ENCODE results near the gene BMPER.

Gene BMPER

GRCh38 chr7:34074421-34074820, 169.1 kb downstream of the BMPER start:
- TF ChIP-seq CTCF (conservative IDR thresholded peaks at IDR 0.05; ENCODE audit: low read length), result no peak
- H3K4me3 ChIP-seq (ENCODE audit: low read length), result no peak overlapping the region
- DNase-seq (ENCODE audit: low read depth), result no peak

GRCh38 chr7:34075523-34076370, 170.4 kb downstream of the BMPER start:
- no peak for TF ChIP-seq CTCF (conservative IDR thresholded peaks at IDR 0.05; ENCODE audit: low read length)
- H3K4me3 ChIP-seq (ENCODE audit: low read length), result no peak overlapping the region
- DNase-seq (ENCODE audit: low read depth), result peak; percentile 56

- no peak for TF ChIP-seq CTCF (conservative IDR thresholded peaks at IDR 0.05; ENCODE audit: low read length)
- no peak overlapping the region for H3K4me3 ChIP-seq (ENCODE audit: low read length)
- no peak for DNase-seq (ENCODE audit: low read depth)
Observed at GRCh38 chr7:34077168-34077567, 171.8 kb downstream of the BMPER start.

- no peak overlapping the region for H3K4me3 ChIP-seq (ENCODE audit: low read length)
- no peak for DNase-seq (ENCODE audit: low read depth)
- TF ChIP-seq CTCF (conservative IDR thresholded peaks at IDR 0.05; ENCODE audit: low read length), result no peak
Observed at GRCh38 chr7:34078864-34079263, 173.5 kb downstream of the BMPER start.

- peak; percentile 84 for DNase-seq (ENCODE audit: low read depth)
- no peak overlapping the region for H3K4me3 ChIP-seq (ENCODE audit: low read length)
- TF ChIP-seq CTCF (conservative IDR thresholded peaks at IDR 0.05; ENCODE audit: low read length), result no peak
Observed at GRCh38 chr7:34080513-34080912, 175.2 kb downstream of the BMPER start.

- H3K4me3 ChIP-seq (ENCODE audit: low read length), result no peak overlapping the region
- TF ChIP-seq CTCF (conservative IDR thresholded peaks at IDR 0.05; ENCODE audit: low read length), result peak; percentile 32
- peak; percentile 59 for DNase-seq (ENCODE audit: low read depth)
Observed at GRCh38 chr7:34081935-34082334, 176.6 kb downstream of the BMPER start.

GRCh38 chr7:34083440-34083839, 178.1 kb downstream of the BMPER start:
- H3K4me3 ChIP-seq (ENCODE audit: low read length), result no peak overlapping the region
- TF ChIP-seq CTCF (conservative IDR thresholded peaks at IDR 0.05; ENCODE audit: low read length), result no peak
- DNase-seq (ENCODE audit: low read depth), result no peak

Measured in AG10803 (cell line).